ENCODE data around the gene RPS6KL1. TPM values are rescaled to one million over a fixed set of nuclear protein-coding genes. Genes with fewer than 3 reads are reported as not detected.

Gene RPS6KL1
- total RNA-seq, 2 experiments from 2014 or later: 12.5 to 12.7 TPM

GRCh38 chr14:74896400-74896799 lies 26.7 kb downstream of the RPS6KL1 start:
- H3K4me1 ChIP-seq (ENCODE audit: insufficient read depth, low read length): no peaks in the 10 kb centered on the region
- Mint-ChIP-seq H3K36me3 (ENCODE audit: low read depth) (peaks cover 100% of the 10 kb centered on the region), H3K4me1 (ENCODE audit: low read depth) (no peaks in the 10 kb centered on the region), H3K27ac (no peak overlapping the region), H3K4me3 (no peak overlapping the region), H3K9me3 (no peaks in the 10 kb centered on the region), H3K27me3 (no peaks in the 10 kb centered on the region)
- ATAC-seq (ENCODE audit: poor library complexity) (no peak), DNase-seq (no peak)
- TF ChIP-seq CTCF (IDR thresholded peaks at IDR 0.05): no peak
- H3K4me3 ChIP-seq (ENCODE audit: low read length): no peak overlapping the region
- H3K27me3 ChIP-seq (ENCODE audit: control insufficient read depth in 1 of 2, insufficient read depth in 2 of 2, low read length in 2 of 2): no peaks in the 10 kb centered on the region
- H3K27ac ChIP-seq (ENCODE audit: low read depth in 1 of 2, low read length in 2 of 2): no peak overlapping the region
- intact Hi-C loops (cut with DNase I, micrococcal nuclease): no loop called here
- CTCF ChIA-PET: interaction anchor here (1.5 to 3.1 kb wide), 2 partner anchors 9 to 35 kb away, joined by 9 to 10 read pairs; no protein-coding TSS in a partner anchor
- no peaks in the 10 kb centered on the region for H3K9me3 ChIP-seq (ENCODE audit: control insufficient read depth in 1 of 2, insufficient read depth in 1 of 2, low read length in 2 of 2)
- peaks cover 96% of the 10 kb centered on the region for H3K36me3 ChIP-seq (ENCODE audit: insufficient read depth, low read length)
- POLR2A ChIA-PET: no interaction called here

GRCh38 chr14:74893614-74894091 lies 29.4 kb downstream of the RPS6KL1 start:
- TF ChIP-seq CTCF (IDR thresholded peaks at IDR 0.05): no peak
- no peaks in the 10 kb centered on the region for H3K27me3 Mint-ChIP-seq
- no peaks in the 10 kb centered on the region for H3K9me3 Mint-ChIP-seq
- ChIA-PET CTCF (interaction anchor here (1.7 to 2.4 kb wide), 2 partner anchors 12 to 33 kb away, joined by 6 to 10 read pairs; no protein-coding TSS in a partner anchor), POLR2A (interaction anchor here (1.5 to 3.0 kb wide), 2 partner anchors 11 to 33 kb away, joined by 5 to 20 read pairs; partner anchors contain the start of gene DLST)
- Histone ChIP-seq H3K36me3 (ENCODE audit: insufficient read depth, low read length) (peaks cover 93% of the 10 kb centered on the region), H3K4me3 (ENCODE audit: low read length) (no peak overlapping the region), H3K4me1 (ENCODE audit: insufficient read depth, low read length) (peaks cover 1% of the 10 kb centered on the region), H3K9me3 (ENCODE audit: control insufficient read depth in 1 of 2, insufficient read depth in 1 of 2, low read length in 2 of 2) (no peaks in the 10 kb centered on the region), H3K27me3 (ENCODE audit: control insufficient read depth in 1 of 2, insufficient read depth in 2 of 2, low read length in 2 of 2) (no peaks in the 10 kb centered on the region), H3K27ac (ENCODE audit: low read depth in 1 of 2, low read length in 2 of 2) (no peak overlapping the region)
- peaks cover 99% of the 10 kb centered on the region for H3K36me3 Mint-ChIP-seq (ENCODE audit: low read depth)
- no peak overlapping the region for H3K4me3 Mint-ChIP-seq
- no peak for DNase-seq
- peaks cover 8% of the 10 kb centered on the region for H3K4me1 Mint-ChIP-seq (ENCODE audit: low read depth)
- intact Hi-C loops (cut with DNase I, micrococcal nuclease): no loop called here
- no peak for ATAC-seq (ENCODE audit: poor library complexity)
- peak overlapping the region; percentile 3 for H3K27ac Mint-ChIP-seq

- Mint-ChIP-seq H3K27me3 (no peaks in the 10 kb centered on the region), H3K4me3 (no peak overlapping the region), H3K4me1 (ENCODE audit: low read depth) (peaks cover 18% of the 10 kb centered on the region), H3K9me3 (no peaks in the 10 kb centered on the region), H3K27ac (peak overlapping the region; percentile 24), H3K36me3 (ENCODE audit: low read depth) (peaks cover 99% of the 10 kb centered on the region)
- ChIA-PET CTCF (interaction anchor here (1.7 to 2.4 kb wide), 2 partner anchors 13 to 32 kb away, joined by 6 to 10 read pairs; no protein-coding TSS in a partner anchor), POLR2A (interaction anchor here (1.5 to 3.0 kb wide), 2 partner anchors 11 to 32 kb away, joined by 5 to 20 read pairs; partner anchors contain the start of gene DLST)
- no peak for TF ChIP-seq CTCF (IDR thresholded peaks at IDR 0.05)
- intact Hi-C loops (cut with DNase I, micrococcal nuclease): no loop called here
- Histone ChIP-seq H3K27ac (ENCODE audit: low read depth in 1 of 2, low read length in 2 of 2) (no peak overlapping the region), H3K36me3 (ENCODE audit: insufficient read depth, low read length) (peaks cover 85% of the 10 kb centered on the region), H3K4me1 (ENCODE audit: insufficient read depth, low read length) (peaks cover 6% of the 10 kb centered on the region), H3K27me3 (ENCODE audit: control insufficient read depth in 1 of 2, insufficient read depth in 2 of 2, low read length in 2 of 2) (no peaks in the 10 kb centered on the region), H3K9me3 (ENCODE audit: control insufficient read depth in 1 of 2, insufficient read depth in 1 of 2, low read length in 2 of 2) (no peaks in the 10 kb centered on the region), H3K4me3 (ENCODE audit: low read length) (no peak overlapping the region)
- DNase-seq (no peak), ATAC-seq (ENCODE audit: poor library complexity) (no peak)
Measured at GRCh38 chr14:74892745-74893144, 30.3 kb downstream of the RPS6KL1 start.
